Activated CD8-positive, alpha-beta T cell treated with anti-CD3 and anti-CD28 coated beads for 36 hours (primary cell): ENCODE data around the gene SLC9A9. TPM values are rescaled to one million over a fixed set of nuclear protein-coding genes. Genes with fewer than 3 reads are reported as not detected.
"Not testable (repeated sequence)": the region's sequence is repeated elsewhere in the genome, so short reads cannot be mapped to it uniquely, and the experiment has no call there.

Experiments used
- ATAC-seq: fragments of 200-7000 bp; cut with Tn5 transposase; one replicate; pipeline ENCODE4 v1.10.0; 2021; ENCODE audit warnings: mild to moderate bottlenecking, moderate library complexity
- CTCF ChIA-PET: fragments of 350-600 bp; sonication (Branson Sonifier 250); formaldehyde crosslinking; loops from one replicate; lab custom pipeline; 2021; ENCODE audit warnings: antibody characterized with exemption; lab: Charles Lee
- POLR2A ChIA-PET: fragments of 350-600 bp; sonication (Branson Sonifier 250); formaldehyde crosslinking; loops from one replicate; lab custom pipeline; 2021; ENCODE audit warnings: antibody characterized with exemption; lab: Charles Lee
- DNase-seq: peaks from one replicate; pipeline ENCODE4 v3.0.0-alpha.2; 2020
- H3K27ac Mint-ChIP-seq: one replicate; pipeline ENCODE4 v1.8.0; 2021; ENCODE audit warnings: mild to moderate bottlenecking, mixed read lengths
- H3K27me3 Mint-ChIP-seq: one replicate; pipeline ENCODE4 v1.8.0; 2021; ENCODE audit warnings: mixed read lengths
- H3K36me3 Mint-ChIP-seq: one replicate; pipeline ENCODE4 v1.8.0; 2021; ENCODE audit warnings: low read depth, mixed read lengths
- H3K4me1 Mint-ChIP-seq: one replicate; pipeline ENCODE4 v1.8.0; 2021; ENCODE audit warnings: low read depth, mixed read lengths
- H3K4me3 Mint-ChIP-seq: one replicate; pipeline ENCODE4 v1.8.0; 2021; ENCODE audit warnings: mild to moderate bottlenecking, moderate library complexity, mixed read lengths
- H3K9me3 Mint-ChIP-seq: one replicate; pipeline ENCODE4 v1.8.0; 2021; ENCODE audit warnings: mixed read lengths
- intact Hi-C: fragments of 100-400 bp; cut with micrococcal nuclease; formaldehyde crosslinking; loops from one replicate; pipeline ENCODE4 v1.10.0; 2022
- total RNA-seq, 2 experiments: library from RNA; stranded (reverse); gene quantifications; one replicate each; pipeline ENCODE4 v1.2.3, GENCODE V29; 2021
- TF ChIP-seq, protein P1 (sequence below): fragments of 200-600 bp; IDR thresholded peaks from one replicate; pipeline ENCODE4 v1.8.0; 2022; ENCODE audit warnings: antibody characterized with exemption, mild to moderate bottlenecking

The SLC9A9 gene
- total RNA-seq, 2 experiments from 2014 or later = 1.9 to 2.2 TPM

GRCh38 chr3:143798151-143798550, 50.1 kb downstream of the SLC9A9 start:
- H3K9me3 Mint-ChIP-seq, H3K4me1 Mint-ChIP-seq: not testable (repeated sequence)

DNA sequence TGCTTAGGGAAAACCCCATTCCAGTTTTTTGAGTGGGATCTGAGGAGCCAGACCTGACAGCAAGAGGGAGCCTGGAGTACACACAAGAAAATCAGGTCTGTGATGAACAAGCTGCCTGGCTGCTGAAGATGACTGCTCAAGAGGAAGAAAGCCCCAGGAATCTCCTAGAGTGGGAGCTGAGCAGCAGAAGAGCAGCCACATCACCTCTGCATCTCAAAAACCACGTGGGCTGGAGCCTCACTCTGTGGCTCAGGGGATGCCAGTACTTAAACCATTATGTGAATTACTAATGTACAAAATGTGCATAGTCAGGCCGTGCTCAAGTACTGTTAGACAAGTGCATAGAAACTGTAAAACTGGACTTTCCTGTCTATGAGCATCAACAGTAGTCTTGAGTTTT, 52.4 kb downstream of the SLC9A9 start:
- no peak overlapping the region for H3K27ac Mint-ChIP-seq
- no peak for DNase-seq
- ATAC-seq = no peak
- H3K4me3 Mint-ChIP-seq = no peak overlapping the region
- H3K36me3 Mint-ChIP-seq = peaks cover 8% of the 10 kb centered on the region
- ChIA-PET POLR2A (no interaction called here), CTCF (no interaction called here)
- intact Hi-C loops = no loop called here
- H3K9me3 Mint-ChIP-seq = peaks cover 3% of the 10 kb centered on the region
- TF ChIP-seq, protein P1, sequence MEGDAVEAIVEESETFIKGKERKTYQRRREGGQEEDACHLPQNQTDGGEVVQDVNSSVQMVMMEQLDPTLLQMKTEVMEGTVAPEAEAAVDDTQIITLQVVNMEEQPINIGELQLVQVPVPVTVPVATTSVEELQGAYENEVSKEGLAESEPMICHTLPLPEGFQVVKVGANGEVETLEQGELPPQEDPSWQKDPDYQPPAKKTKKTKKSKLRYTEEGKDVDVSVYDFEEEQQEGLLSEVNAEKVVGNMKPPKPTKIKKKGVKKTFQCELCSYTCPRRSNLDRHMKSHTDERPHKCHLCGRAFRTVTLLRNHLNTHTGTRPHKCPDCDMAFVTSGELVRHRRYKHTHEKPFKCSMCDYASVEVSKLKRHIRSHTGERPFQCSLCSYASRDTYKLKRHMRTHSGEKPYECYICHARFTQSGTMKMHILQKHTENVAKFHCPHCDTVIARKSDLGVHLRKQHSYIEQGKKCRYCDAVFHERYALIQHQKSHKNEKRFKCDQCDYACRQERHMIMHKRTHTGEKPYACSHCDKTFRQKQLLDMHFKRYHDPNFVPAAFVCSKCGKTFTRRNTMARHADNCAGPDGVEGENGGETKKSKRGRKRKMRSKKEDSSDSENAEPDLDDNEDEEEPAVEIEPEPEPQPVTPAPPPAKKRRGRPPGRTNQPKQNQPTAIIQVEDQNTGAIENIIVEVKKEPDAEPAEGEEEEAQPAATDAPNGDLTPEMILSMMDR = no peak
- H3K4me1 Mint-ChIP-seq = no peaks in the 10 kb centered on the region
- no peaks in the 10 kb centered on the region for H3K27me3 Mint-ChIP-seq

More at GRCh38 chr3:143798151-143798550, 50.1 kb downstream of the SLC9A9 start:
- ATAC-seq, intact Hi-C loops, H3K27me3 Mint-ChIP-seq, H3K4me3 Mint-ChIP-seq, H3K27ac Mint-ChIP-seq, DNase-seq, CTCF ChIA-PET, H3K36me3 Mint-ChIP-seq, POLR2A ChIA-PET: not testable (repeated sequence)

- Mint-ChIP-seq H3K4me3 (no peak overlapping the region), H3K9me3 (peaks cover 3% of the 10 kb centered on the region), H3K27ac (no peak overlapping the region), H3K27me3 (no peaks in the 10 kb centered on the region), H3K4me1 (no peaks in the 10 kb centered on the region), H3K36me3 (peaks cover 8% of the 10 kb centered on the region)
- CTCF ChIA-PET = no interaction called here
- ATAC-seq (no peak), DNase-seq (no peak)
- intact Hi-C loops = no loop called here
- POLR2A ChIA-PET = no interaction called here
- TF ChIP-seq, protein P1 = no peak
Measured at GRCh38 chr3:143794793-143795462, 53.3 kb downstream of the SLC9A9 start.

- CTCF ChIA-PET = interaction anchor here (0.6 kb wide), 1 partner anchor 286 kb away, joined by 3 read pairs; no protein-coding TSS in a partner anchor
- Mint-ChIP-seq H3K4me3 (no peak overlapping the region), H3K36me3 (peaks cover 8% of the 10 kb centered on the region), H3K9me3 (peaks cover 3% of the 10 kb centered on the region), H3K4me1 (no peaks in the 10 kb centered on the region), H3K27ac (no peak overlapping the region), H3K27me3 (no peaks in the 10 kb centered on the region)
- no peak for DNase-seq
- no peak for ATAC-seq
- TF ChIP-seq, protein P1 = no peak
- intact Hi-C loops = no loop called here
- POLR2A ChIA-PET = no interaction called here
Measured at GRCh38 chr3:143793971-143794370, 54.3 kb downstream of the SLC9A9 start.

DNA sequence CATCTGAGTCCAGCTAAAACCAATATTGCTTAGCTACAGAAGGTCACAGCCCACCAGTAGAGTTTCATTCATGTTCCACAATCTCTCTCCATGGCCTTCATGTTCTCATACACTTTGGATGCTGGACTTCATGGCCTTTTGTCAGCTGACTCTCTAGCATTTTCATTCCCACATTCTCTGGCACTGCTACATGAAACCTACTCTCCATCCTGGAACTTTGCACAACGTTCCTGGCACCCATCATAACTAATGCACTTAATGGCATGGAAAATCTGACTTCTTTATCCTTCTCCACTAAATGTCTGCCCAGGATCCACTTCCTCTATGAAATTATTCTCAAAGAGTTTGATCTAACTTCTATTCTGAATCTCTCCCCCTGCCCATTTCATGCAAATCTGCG, 56.9 kb downstream of the SLC9A9 start:
- DNase-seq = no peak
- POLR2A ChIA-PET = no interaction called here
- H3K4me3 Mint-ChIP-seq = no peak overlapping the region
- H3K27ac Mint-ChIP-seq = no peak overlapping the region
- CTCF ChIA-PET = no interaction called here
- peaks cover 3% of the 10 kb centered on the region for H3K9me3 Mint-ChIP-seq
- intact Hi-C loops = no loop called here
- H3K27me3 Mint-ChIP-seq = no peaks in the 10 kb centered on the region
- H3K36me3 Mint-ChIP-seq = peaks cover 8% of the 10 kb centered on the region
- TF ChIP-seq, protein P1 = no peak
- no peaks in the 10 kb centered on the region for H3K4me1 Mint-ChIP-seq
- ATAC-seq = no peak
